AG09309 (cell line): ENCODE data around the gene IGBP1.

Source experiments
- DNase-seq: peaks from one replicate; pipeline ENCODE4 v3.0.0-alpha.2; 2010; ENCODE audit warnings: low read depth
- H3K4me3 ChIP-seq: 2 replicates; pipeline ENCODE4 v1.5.1; 2011; ENCODE audit warnings: mild to moderate bottlenecking, low read depth, low read length, moderate library complexity; ENCODE audit not compliant: control insufficient read depth
- TF ChIP-seq, protein P1 (sequence below): IDR thresholded peaks from 2 replicates; pipeline ENCODE4 v1.5.1; 2011; ENCODE audit warnings: mild to moderate bottlenecking, low read depth, low read length, inconsistent platforms; ENCODE audit not compliant: insufficient read depth, control insufficient read depth; ENCODE audit errors: missing control alignments

IGBP1 gene

DNA sequence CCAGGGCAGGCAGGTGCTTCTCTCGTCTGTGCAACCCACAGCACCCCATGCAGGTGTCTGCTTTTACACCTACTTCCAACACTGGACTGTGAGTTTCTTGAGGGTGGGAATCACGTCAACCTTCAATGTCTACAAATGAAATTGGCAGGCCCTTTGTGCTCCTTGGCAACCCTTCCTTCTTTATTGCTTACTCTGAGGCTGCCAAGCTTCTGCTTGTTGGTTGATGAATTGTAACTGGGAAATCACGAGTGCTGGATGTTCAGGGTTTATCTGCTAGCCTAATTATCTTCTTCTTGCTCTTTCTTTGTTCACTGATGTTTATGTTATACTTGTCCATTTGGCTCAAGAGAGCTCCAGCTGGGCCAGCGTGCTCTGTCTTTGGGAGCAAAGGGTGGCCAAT, 41.5 kb downstream of the IGBP1 start:
- no peak for DNase-seq
- TF ChIP-seq, protein P1, sequence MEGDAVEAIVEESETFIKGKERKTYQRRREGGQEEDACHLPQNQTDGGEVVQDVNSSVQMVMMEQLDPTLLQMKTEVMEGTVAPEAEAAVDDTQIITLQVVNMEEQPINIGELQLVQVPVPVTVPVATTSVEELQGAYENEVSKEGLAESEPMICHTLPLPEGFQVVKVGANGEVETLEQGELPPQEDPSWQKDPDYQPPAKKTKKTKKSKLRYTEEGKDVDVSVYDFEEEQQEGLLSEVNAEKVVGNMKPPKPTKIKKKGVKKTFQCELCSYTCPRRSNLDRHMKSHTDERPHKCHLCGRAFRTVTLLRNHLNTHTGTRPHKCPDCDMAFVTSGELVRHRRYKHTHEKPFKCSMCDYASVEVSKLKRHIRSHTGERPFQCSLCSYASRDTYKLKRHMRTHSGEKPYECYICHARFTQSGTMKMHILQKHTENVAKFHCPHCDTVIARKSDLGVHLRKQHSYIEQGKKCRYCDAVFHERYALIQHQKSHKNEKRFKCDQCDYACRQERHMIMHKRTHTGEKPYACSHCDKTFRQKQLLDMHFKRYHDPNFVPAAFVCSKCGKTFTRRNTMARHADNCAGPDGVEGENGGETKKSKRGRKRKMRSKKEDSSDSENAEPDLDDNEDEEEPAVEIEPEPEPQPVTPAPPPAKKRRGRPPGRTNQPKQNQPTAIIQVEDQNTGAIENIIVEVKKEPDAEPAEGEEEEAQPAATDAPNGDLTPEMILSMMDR: no peak
- no peak overlapping the region for H3K4me3 ChIP-seq

DNA sequence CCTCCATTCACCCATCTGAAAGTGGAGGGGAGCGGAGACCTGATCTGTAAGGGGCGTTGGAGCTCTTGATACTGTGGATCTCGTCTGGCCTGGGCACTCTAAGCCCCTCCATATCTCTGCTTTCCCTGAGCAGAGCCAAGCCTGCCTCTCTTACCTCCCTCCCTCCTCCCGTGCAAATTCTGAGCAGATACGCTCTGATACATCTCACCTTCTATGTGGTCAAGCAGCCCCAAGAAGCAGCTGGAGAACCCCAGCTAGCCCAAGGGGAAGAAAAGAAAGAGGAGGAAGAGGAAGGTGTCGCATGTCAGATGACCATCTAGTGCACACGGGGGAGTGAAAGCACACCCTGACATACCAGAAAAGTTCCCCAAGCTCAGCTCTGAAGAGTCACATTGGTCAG, 42.1 kb downstream of the IGBP1 start:
- DNase-seq: no peak
- TF ChIP-seq, protein P1: no peak
- no peak overlapping the region for H3K4me3 ChIP-seq

DNA sequence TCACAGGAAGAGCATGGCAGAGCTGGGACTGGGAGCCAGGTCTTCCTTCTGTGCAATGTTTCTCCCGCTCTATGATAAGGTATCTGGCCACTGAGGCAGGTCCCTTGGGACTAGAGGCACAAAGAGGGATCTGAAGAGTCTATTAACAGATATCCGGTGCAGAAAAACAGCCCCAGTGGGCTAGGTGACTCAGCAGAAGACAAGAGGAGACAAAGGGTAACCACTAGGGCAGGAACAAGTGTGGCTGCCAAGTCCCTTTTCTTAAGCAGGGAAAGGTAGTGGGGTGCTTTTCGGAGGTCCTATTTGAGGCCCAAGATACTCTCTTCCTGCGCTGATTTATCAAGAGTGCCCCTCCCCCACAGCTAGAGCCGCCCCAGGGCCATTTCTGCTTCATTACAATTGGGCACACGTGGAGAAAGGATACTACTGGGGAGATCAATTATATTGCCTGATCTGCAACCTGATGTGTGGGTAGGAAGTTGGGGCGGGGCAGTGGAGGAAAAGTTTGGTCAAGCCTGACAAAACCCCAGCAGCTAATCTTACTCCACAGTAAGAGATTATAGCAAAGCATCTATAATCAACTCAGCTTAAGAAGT, 43.8 kb downstream of the IGBP1 start, which contains the start of gene DGAT2L6:
Gene DGAT2L6 (plus strand): TSS at position 546 of the 596 bp plus-strand sequence. CDS start 100 bp downstream, outside the sequence.
- TF ChIP-seq, protein P1: no peak
- DNase-seq: no peak
- no peak within 1 kb of the TSS for H3K4me3 ChIP-seq

DNA sequence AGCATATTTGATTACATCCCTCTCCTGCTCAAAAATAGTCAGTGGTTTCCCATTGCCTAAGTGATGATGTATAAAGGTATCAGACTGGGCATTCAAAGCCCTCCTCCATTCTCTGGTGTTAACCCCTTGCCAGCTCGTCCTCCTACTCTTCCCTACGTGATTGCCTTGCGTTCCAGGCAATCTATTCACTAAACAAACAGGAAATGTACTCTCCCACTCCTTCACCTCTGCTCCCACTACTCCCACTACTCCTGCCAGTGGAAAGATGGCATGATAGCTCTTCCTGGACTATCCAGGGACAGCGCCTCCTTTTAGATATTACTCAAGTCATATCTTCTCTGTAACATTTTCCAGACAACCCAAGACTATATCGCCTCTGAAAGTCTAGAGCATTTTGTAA, 49.8 kb downstream of the IGBP1 start:
- H3K4me3 ChIP-seq: no peak overlapping the region
- TF ChIP-seq, protein P1: no peak
- DNase-seq: no peak

DNA sequence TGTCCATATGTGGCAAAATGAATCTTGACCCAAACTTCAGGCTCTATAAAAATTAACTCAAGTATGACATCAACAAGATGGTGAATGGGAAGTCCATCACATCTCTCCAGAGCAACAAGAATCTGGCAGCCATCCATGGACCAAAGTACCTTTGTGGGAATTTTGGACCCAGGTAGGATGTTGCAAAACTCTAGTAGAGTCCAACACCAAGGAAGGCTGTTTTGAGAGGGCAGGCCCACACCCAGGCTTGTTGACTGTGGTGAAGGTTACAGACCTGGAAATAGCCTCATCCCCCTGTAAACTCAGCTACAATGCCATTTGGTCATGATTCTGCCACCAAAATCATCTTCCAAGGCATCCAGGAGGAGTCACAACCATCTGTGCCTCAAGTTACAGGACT, 57.0 kb downstream of the IGBP1 start:
- no peak overlapping the region for H3K4me3 ChIP-seq
- no peak for DNase-seq
- TF ChIP-seq, protein P1: no peak

DNA sequence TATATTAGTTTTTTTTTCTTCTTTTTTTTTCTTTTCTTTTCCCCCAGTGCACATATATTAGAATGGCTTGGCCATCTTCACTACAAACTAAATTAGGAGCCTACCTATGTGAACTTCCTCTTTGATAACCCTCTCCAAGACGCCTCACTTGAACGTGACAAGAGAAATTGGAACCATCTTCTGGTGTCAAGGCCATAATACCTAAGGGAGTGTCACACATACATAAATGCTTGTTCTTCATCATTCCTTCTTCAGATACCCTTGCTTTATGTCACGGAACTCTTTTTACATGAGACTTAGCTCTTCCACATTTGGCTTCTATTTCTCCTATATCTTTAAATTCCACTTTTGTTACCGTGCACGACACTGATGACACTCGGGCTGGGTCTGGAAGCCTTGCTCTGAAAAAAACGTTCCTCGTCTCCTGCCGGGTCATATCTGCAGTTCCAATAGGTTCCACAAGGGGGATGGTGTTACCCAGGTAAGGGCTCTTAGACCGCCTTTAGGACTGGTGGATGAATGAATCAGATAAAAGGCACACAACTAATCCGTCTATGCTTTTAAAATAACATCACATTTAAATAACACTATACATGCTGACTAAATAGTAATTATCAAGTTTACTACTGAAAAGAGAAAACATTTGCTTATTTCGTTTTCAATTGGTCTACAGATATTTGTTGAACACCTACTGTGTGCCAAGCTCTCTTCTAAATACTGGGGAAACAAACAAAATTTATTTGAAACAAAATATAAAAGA, 63.9 kb downstream of the IGBP1 start:
- H3K4me3 ChIP-seq: no peak overlapping the region
- peak; percentile 7 for DNase-seq
- TF ChIP-seq, protein P1: peak; percentile 69
